Astrocyte of the hippocampus (primary cell): ENCODE measurements around the gene CAPS.
"Not testable (repeated sequence)": the region's sequence is repeated elsewhere in the genome, so short reads cannot be mapped to it uniquely, and the experiment has no call there.

Experiments
- DNase-seq: peaks from one replicate; pipeline ENCODE4 v3.0.0; 2011; ENCODE audit warnings: low read depth, low spot score

The CAPS gene

GRCh38 chr19:5913739-5914357, at the start of gene CAPS:
Gene CAPS (plus strand): TSS chr19:5914254. CDS start chr19:5914407, 153 bp downstream.
- DNase-seq, result peak; percentile 94

DNA sequence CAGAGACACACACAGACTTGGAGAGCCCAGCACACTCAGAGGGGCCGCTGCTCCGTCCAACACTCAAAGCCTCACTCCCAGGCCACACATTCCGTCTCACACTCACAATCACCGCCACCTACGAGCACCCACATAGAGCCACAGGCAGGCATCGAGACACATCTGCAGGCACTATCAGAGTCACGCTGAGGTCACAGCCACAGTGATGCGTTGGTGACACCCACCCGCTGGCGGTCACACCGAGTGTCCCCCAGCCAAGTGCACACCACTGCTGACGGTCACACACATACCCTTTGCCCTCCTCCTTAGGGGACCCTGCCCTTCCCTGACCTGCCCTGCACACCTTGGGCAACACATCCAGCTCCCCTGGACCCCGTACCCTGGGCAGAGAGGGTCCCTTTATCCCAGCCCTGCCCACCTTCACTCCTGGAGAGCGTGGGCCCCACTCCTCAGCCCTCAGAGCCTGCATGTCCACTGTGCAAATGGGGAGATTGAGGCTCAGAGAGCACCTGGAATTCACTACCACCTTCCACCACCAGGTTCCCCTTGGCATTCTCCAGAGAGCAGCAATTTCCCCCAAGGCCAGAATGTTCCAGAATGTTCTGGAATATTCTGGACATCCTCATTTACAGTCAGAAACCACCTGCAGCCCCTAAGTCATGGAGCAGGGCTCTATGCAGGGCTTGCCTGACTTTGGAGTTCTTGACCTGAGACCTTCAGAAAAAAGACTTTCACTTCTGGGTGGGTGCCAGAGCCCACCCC, 49.1 kb upstream of the CAPS start:
- no peak for DNase-seq

GRCh38 chr19:5865772-5866171, 48.3 kb upstream of the CAPS start:
- no peak for DNase-seq

DNA sequence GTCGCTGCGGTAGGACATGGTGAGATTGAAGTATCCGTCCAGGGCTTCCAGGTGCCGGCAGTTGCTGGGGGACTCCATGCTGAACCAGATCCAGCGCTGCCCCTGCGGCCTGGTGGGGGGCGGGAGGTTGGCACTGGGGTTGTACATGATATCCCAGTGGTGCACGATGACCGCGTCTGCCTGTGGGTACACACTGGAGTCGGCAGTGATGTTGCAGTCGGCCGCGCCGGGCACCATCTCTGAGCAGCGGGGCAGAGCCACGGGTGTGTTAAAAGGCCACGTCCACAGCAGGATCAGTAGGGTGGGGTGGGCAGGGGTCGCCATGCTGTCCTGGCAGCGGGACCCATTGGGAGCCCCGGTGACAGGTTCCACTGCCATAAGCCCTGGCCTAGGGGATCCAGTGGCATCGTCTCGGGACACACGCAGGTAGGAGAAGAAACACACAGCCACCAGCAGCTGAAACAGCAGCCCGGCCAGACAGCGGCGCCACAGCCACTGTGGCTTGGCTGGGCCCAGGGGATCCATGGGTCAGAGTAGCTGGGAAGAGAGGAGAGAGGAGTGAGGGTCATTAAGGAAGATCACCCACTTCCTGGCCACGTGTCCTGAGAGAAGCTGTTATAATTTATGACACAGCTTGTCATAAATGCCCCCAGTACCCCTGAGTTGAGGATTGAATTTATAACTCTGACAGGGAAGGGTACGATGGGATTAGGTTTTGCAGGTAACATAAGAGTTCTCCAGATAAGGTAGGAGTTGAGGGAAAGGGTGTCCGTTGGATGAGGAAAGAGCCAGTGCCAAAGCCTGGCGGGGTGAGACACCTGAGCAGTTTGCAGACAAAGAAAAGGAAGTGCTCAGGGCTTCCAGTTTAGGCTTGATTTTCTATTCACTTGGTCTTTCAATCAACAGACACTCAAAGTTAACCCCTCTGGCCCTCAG, 46.6 kb upstream of the CAPS start:
- no peak for DNase-seq

GRCh38 chr19:5870986-5871394, 43.1 kb upstream of the CAPS start:
- DNase-seq, result no peak

DNA sequence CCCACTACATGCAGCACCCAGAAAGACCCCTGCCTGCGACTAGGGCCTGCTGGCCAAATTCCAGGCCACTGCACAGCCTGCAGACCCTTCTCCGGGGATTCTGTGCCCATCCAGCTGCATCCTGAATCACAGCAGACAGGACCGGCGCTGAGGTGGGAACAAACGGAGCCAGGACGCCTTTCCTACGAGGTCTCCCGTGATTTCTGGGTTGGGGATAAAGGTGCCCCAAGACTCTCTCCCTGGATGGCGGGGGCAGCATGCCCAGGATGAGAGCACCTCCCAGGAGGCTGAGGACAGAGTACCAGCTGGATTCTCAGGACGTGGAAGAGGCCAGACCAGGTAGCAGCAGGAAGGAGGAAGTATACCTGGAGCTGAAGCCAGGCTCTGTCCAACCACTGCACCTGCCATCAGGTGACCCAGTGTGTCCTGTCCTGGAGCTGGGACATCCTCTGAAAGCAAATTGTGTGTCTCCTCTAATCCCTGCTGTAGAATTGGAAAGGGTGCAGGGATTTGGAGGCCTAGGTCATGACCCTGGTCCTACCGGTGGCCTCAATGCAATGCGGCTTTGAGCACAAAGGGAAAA, 40.3 kb upstream of the CAPS start:
- no peak for DNase-seq

GRCh38 chr19:5874496-5874895, 39.6 kb upstream of the CAPS start:
- peak; percentile 36 for DNase-seq

GRCh38 chr19:5877427-5877826, 36.6 kb upstream of the CAPS start:
- no peak for DNase-seq

DNA sequence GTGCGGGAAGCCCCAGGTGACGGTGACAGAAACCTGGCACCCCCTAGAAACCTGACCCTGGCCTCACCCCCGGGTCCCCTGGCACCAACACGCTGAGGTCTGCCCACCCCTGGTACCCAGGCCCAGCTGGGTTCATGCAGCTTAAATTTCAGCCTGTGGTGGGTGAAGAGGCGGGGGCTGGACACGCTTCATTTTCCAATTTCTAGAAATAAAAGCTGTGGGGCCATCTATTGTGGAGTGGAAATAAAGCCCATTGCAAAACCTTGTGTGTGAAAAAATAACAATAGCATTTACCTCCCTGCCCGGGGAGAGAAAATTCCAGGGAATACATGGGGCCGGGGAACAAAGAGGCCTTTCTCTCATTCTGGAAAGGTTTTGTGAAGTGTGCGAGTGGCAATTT, 36.2 kb upstream of the CAPS start:
- DNase-seq, result no peak

GRCh38 chr19:5880196-5880595, 33.9 kb upstream of the CAPS start:
- DNase-seq, result no peak

- peak; percentile 78 for DNase-seq
These were observed 33.4 kb upstream of the CAPS start for GRCh38 chr19:5880604-5881078.

GRCh38 chr19:5881543-5882299, 32.3 kb upstream of the CAPS start:
- DNase-seq, result no peak

DNA sequence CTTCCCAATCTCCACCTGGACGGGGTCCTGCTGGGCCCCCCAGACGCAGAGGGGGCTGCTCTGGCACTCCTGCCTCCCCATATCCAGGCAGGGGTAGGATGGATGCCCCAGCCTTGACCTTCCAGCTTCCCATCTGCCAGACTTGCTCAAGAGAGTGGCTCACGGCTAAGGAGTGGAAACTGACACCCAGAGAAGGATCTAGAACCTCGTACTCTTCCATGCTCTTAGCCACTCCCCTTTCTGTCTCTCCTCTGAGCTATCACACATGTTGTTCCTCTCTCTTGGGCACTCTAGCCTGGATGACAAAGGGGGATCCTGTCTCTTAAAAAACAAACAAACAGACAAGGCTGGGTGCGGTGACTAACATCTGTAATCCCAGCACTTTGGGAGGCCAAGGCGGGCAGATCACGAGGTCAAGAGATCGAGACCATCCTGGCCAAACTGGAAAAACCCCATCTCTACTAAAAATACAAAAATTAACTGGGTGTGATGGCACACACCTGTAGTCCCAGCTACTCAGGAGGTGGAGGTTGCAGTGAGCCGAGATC, 31.6 kb upstream of the CAPS start:
- DNase-seq, result no peak

- DNase-seq, result not testable (repeated sequence)
These were observed 30.7 kb upstream of the CAPS start for GRCh38 chr19:5883157-5883873.

DNA sequence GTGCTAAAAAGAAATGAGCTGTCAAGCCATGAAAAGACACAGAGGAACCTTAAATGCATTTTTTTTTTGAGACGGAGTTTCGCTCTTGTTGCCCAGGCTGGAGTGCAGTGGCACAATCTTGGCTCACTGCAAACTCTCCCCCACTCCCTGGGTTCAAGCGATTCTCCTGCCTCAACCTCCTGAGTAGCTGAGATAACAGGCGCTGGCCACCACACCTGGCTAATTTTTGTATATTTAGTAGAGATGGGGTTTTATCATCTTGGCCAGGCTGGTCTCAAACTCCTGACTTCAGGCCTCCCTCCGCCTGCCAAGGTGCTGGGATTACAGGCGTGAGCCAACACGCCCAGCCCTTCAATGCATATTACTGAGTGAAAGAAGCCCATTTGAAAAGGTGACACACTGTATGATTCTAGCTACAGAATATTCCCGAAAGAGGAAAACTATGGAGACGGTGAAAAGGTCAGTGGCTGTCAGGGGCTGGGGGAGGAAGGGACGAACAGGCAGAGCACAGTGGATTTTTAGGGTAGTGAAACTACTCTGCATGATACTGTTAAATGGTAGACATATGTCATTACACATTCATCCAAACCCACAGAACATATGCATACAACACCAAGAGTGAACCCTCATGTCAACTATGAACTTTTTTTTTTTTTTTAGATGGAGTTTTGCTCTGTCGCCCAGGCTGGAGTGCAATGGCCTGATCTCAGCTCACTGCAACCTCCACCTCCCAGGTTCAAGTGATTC, 29.8 kb upstream of the CAPS start:
- DNase-seq, result not testable (repeated sequence)

DNA sequence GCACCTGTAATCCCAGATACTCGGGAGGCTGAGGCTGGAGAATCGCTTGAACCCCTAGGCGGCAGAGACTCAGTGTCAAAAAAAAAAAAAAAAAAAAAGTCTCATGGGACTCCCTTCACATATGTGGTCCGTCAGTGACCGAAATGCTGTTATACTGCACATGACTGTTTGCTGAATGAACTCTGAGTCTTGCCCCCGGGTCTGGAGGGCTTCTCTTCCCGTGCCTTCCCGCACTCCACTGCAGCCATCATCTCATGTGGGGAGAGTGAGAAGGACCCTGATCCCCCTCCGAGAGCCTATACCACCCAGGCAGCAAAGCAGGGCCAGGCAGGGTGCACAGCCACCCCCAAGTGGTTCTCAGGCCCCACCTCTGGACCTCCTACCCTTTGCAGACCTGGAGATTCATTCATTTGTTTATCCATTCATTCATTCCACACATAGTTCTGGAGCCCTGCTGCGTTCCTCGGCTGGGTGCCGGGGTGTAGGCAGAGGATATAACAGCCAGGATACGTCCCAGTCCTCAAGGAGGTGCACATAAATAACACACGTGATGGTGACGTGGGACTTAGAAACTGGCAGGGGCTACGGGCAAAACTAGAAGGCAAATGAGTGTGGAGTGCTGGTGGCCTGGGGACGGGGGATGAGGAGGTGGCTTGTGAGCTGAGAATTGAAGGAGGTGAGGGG, 24.6 kb upstream of the CAPS start:
- DNase-seq, result no peak

DNA sequence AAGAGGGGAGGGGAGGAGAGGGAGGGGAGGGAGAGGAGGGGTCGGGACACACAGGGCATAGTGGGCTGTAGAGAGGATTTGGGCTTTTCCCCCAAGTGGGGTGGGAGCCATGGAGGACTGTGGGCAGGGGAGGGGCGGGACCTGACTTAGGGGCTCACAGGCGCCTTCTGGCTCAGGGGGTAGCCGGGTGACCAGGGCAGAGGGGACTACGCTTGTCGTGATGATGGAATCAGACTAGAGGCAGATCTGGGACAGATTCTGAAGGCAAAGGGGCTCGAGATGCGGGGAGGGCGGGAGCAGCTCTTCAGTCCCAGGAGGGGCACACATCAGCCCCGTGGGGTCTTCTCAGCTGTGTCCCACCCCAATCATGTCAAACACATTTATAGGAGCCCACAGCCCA, 24.0 kb upstream of the CAPS start:
- no peak for DNase-seq

DNA sequence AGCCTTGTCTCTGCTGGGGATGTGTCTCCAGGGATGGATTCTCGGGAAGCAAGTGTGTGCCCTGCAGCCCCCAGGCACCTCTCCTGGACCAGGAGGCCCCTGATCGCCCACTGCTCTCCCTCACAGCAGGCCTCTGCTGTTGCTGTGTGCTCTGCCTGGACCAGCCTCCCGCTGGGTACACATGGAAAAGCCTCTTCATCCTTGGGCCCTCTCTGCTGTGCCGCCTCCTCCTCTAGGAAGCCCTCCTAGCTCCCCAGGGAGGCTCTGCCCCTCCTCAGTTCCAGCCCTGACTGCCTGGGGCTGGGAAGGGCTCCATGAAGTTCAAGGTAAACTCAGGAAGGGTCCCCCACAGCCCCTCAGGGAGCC, 22.5 kb upstream of the CAPS start:
- DNase-seq, result no peak
